ENCODE measurements around the gene MTG2.

The MTG2 gene

DNA sequence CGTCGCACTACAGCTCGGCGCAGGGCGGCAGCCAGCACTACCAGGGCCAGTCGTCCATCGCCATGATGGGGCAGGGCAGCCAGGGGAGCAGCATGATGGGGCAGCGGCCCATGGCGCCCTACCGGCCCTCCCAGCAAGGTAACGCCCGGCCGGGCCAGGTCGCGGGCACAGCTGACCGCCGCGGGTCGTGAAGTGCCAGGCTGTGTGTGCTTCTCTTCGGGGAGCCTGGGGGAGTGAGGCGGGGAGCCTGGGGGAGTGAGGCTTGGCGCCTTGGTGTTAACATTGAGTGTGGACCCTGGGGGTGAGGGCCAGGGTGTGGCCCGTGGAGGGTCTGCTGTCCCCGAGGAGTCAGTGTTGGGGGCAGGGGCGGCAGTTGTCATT lies 19.4 kb upstream of the MTG2 start:
- Histone ChIP-seq H3K27me3 (ENCODE audit: control insufficient read depth, insufficient read depth, low read length) (no peaks in the 10 kb centered on the region), H3K4me3 (ENCODE audit: low read length) (no peak overlapping the region), H3K27ac (ENCODE audit: low read length) (no peak overlapping the region), H3K36me3 (ENCODE audit: control insufficient read depth, insufficient read depth, low read length) (peaks cover 63% of the 10 kb centered on the region), H3K9me3 (ENCODE audit: control insufficient read depth, insufficient read depth, low read length) (no peaks in the 10 kb centered on the region), H3K4me1 (ENCODE audit: control insufficient read depth, insufficient read depth, low read length) (peaks cover 1% of the 10 kb centered on the region; the same call in 1 of the 2 replicates)
- DNase-seq (ENCODE audit: low read depth, low spot score), result no peak
- WGBS (ENCODE audit: insufficient coverage, insufficient read length), result no CpG with 5 or more reads among the region's 25 CpGs

DNA sequence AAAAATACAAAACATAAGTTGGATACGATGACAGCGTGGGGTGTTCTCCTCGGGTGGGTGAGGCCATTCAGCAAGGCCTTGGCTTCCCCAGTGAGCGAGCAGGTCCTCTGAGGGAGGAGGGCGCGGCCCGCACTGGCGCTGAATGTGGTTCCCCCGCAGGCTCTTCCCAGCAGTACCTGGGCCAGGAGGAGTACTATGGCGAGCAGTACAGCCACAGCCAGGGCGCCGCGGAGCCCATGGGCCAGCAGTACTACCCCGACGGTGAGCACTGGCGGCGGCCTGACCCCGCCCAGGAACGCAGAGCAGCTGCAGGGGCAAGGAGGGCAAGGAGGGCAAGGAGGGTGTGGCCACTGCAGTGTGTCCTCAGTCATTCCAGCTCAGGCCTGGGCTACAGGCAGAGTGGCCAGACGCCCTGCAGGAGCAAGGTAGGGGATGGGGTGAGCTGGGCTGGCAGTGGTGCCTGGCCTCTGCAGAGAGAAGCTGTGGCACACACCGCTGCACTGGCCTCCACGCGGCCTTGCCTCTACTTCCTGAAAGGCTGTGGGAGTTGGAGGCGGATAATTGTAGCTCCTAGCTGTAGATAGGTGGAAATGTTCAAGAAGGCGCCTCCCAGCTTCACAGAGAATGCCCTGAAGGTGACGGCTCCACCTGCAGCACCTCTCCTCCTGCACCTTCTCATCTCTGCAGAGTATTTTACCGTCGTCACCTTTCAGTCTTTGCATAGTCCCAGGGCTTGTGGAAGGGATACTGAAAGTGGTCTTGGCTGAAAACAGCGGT lies 18.7 kb upstream of the MTG2 start:
- peaks cover 64% of the 10 kb centered on the region for H3K36me3 ChIP-seq (ENCODE audit: control insufficient read depth, insufficient read depth, low read length)
- peaks cover 1% of the 10 kb centered on the region; the same call in 1 of the 2 replicates for H3K4me1 ChIP-seq (ENCODE audit: control insufficient read depth, insufficient read depth, low read length)
- H3K4me3 ChIP-seq (ENCODE audit: low read length), result no peak overlapping the region
- DNase-seq (ENCODE audit: low read depth, low spot score), result no peak
- no CpG with 5 or more reads among the region's 29 CpGs for WGBS (ENCODE audit: insufficient coverage, insufficient read length)
- H3K9me3 ChIP-seq (ENCODE audit: control insufficient read depth, insufficient read depth, low read length), result no peaks in the 10 kb centered on the region
- H3K27ac ChIP-seq (ENCODE audit: low read length), result no peak overlapping the region
- H3K27me3 ChIP-seq (ENCODE audit: control insufficient read depth, insufficient read depth, low read length), result no peaks in the 10 kb centered on the region

DNA sequence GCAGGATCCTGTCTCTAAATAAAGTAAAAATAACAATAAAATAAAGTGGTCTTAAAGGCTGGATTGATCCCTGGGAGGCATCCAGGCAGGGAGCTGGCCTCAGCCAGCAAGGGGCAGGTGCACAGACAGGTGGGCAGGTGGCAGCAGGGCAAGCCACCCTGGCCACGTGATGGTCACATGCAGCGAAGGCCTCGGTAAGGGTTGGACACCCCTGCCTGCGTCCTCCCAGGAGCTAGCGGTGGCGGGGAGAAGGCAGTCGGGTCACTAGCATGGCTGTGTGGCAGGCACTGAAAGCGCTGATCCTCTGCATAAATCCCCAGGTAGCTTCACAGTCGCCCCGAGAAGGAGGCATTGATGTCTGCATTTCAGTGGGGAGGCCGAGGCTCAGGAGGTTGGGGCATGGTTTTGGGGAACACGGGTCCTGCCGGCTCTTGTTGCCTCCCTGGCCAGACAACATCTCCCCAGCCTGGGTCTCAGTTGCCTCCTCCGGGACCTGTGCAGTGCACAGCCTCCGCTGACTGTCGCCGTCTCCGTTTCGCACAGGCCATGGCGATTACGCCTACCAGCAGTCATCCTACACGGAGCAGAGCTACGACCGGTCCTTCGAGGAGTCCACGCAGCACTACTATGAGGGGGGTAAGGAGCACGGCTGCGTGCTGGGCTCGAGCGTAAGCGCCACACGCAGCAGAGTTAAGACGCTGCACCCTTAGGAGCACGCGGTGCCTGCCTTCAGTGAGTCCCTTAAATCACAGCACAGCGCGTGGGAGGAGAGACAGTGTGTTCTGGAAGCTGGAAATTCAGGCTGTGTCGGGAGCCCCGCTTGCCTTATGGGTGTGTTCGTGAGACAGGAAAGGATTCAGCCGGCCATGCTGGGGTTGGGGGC lies 17.7 kb upstream of the MTG2 start:
- Histone ChIP-seq H3K4me3 (ENCODE audit: low read length) (no peak overlapping the region), H3K27ac (ENCODE audit: low read length) (no peak overlapping the region), H3K27me3 (ENCODE audit: control insufficient read depth, insufficient read depth, low read length) (no peaks in the 10 kb centered on the region), H3K36me3 (ENCODE audit: control insufficient read depth, insufficient read depth, low read length) (peaks cover 64% of the 10 kb centered on the region), H3K9me3 (ENCODE audit: control insufficient read depth, insufficient read depth, low read length) (no peaks in the 10 kb centered on the region), H3K4me1 (ENCODE audit: control insufficient read depth, insufficient read depth, low read length) (peaks cover 1% of the 10 kb centered on the region; the same call in 1 of the 2 replicates)
- no peak for DNase-seq (ENCODE audit: low read depth, low spot score)
- WGBS (ENCODE audit: insufficient coverage, insufficient read length), result no CpG with 5 or more reads among the region's 41 CpGs

- no peak overlapping the region for H3K4me3 ChIP-seq (ENCODE audit: low read length)
- peaks cover 1% of the 10 kb centered on the region; the same call in 1 of the 2 replicates for H3K4me1 ChIP-seq (ENCODE audit: control insufficient read depth, insufficient read depth, low read length)
- no peak overlapping the region for H3K27ac ChIP-seq (ENCODE audit: low read length)
- H3K36me3 ChIP-seq (ENCODE audit: control insufficient read depth, insufficient read depth, low read length), result peaks cover 59% of the 10 kb centered on the region
- no CpG with 5 or more reads among the region's 25 CpGs for WGBS (ENCODE audit: insufficient coverage, insufficient read length)
- H3K9me3 ChIP-seq (ENCODE audit: control insufficient read depth, insufficient read depth, low read length), result no peaks in the 10 kb centered on the region
- DNase-seq (ENCODE audit: low read depth, low spot score), result no peak
- no peaks in the 10 kb centered on the region for H3K27me3 ChIP-seq (ENCODE audit: control insufficient read depth, insufficient read depth, low read length)
Measured at GRCh38 chr20:62165762-62166399, 16.9 kb upstream of the MTG2 start.

- Histone ChIP-seq H3K4me3 (ENCODE audit: low read length) (no peak overlapping the region), H3K27ac (ENCODE audit: low read length) (no peak overlapping the region), H3K4me1 (ENCODE audit: control insufficient read depth, insufficient read depth, low read length) (peaks cover 1% of the 10 kb centered on the region; the same call in 1 of the 2 replicates), H3K36me3 (ENCODE audit: control insufficient read depth, insufficient read depth, low read length) (peaks cover 51% of the 10 kb centered on the region), H3K27me3 (ENCODE audit: control insufficient read depth, insufficient read depth, low read length) (no peaks in the 10 kb centered on the region), H3K9me3 (ENCODE audit: control insufficient read depth, insufficient read depth, low read length) (no peaks in the 10 kb centered on the region)
- no CpG with 5 or more reads among the region's 6 CpGs for WGBS (ENCODE audit: insufficient coverage, insufficient read length)
- no peak for DNase-seq (ENCODE audit: low read depth, low spot score)
Measured at GRCh38 chr20:62167474-62167873, 15.4 kb upstream of the MTG2 start.

DNA sequence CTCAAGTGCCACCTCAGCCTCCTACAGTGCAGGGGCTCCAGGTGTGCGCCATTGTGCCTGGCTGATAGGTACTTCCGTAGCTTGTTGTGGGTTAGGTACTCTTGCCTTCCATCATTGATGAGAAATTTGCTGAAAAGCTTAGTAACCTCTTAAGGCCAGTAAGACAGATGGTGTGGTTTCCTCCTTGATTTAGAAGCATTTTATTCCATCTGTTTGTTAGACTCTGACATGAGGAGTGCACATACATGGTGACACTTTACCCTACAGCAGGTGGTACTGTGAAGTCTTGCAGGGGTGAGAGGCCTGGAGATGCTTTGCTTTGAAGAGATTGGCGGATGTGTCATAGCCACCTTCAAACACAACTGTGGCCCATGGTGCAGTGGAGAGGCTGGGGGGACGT lies 14.8 kb upstream of the MTG2 start:
- no peak overlapping the region for H3K27ac ChIP-seq (ENCODE audit: low read length)
- WGBS (ENCODE audit: insufficient coverage, insufficient read length), result no CpG with 5 or more reads among the region's 4 CpGs
- H3K4me1 ChIP-seq (ENCODE audit: control insufficient read depth, insufficient read depth, low read length), result peaks cover 1% of the 10 kb centered on the region; the same call in 1 of the 2 replicates
- DNase-seq (ENCODE audit: low read depth, low spot score), result no peak
- no peak overlapping the region for H3K4me3 ChIP-seq (ENCODE audit: low read length)
- no peaks in the 10 kb centered on the region for H3K27me3 ChIP-seq (ENCODE audit: control insufficient read depth, insufficient read depth, low read length)
- H3K36me3 ChIP-seq (ENCODE audit: control insufficient read depth, insufficient read depth, low read length), result peaks cover 45% of the 10 kb centered on the region
- no peaks in the 10 kb centered on the region for H3K9me3 ChIP-seq (ENCODE audit: control insufficient read depth, insufficient read depth, low read length)

DNA sequence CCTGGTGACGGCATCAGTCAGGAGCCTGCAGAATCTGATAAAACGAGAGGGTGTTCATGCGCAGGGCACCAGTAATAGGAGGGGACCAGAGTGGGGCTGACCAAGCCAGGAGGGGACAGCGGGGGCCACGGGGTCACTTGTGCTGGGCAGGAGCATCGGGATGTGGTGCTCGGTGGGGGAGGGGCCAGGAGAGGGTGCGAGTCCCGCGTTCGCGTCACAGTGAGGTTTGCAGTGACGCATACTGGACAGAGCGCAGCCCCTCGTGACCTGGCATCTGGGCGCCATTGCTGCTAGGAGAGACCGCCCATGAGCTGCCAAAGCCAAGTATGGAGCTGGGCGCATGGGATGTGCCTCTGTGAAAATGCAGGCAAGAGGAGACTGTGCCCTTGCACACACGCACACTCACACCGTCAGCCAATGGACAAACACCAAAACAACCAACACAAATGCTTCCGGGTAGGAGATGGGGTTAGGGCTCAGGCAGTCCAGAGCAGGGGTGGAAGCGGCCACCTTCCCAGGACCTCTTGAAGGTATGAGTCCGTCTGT lies 13.9 kb upstream of the MTG2 start:
- peaks cover 1% of the 10 kb centered on the region; the same call in 1 of the 2 replicates for H3K4me1 ChIP-seq (ENCODE audit: control insufficient read depth, insufficient read depth, low read length)
- H3K9me3 ChIP-seq (ENCODE audit: control insufficient read depth, insufficient read depth, low read length), result no peaks in the 10 kb centered on the region
- H3K4me3 ChIP-seq (ENCODE audit: low read length), result no peak overlapping the region
- H3K36me3 ChIP-seq (ENCODE audit: control insufficient read depth, insufficient read depth, low read length), result peaks cover 37% of the 10 kb centered on the region
- WGBS (ENCODE audit: insufficient coverage, insufficient read length), result no CpG with 5 or more reads among the region's 23 CpGs
- DNase-seq (ENCODE audit: low read depth, low spot score), result no peak
- no peaks in the 10 kb centered on the region for H3K27me3 ChIP-seq (ENCODE audit: control insufficient read depth, insufficient read depth, low read length)
- H3K27ac ChIP-seq (ENCODE audit: low read length), result no peak overlapping the region

DNA sequence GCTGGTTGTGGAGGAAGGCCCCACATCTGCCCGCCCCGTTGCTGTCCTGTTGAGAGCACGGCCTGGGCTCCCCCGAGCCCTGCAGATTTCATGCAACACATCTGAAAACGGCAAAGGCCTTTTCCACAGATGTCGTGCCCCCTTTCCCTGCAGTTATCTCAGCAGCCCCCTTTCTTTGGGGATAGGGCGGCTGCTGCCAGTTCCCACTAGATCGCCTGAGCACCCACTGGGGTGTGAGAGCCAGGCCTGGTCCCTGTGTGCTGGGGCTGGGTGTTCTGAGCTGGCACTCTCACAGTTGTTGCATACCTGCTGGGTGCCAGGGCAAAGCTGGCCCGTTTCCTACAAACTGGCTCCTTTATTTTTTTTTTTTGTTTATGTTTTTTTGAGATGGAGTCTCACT lies 12.3 kb upstream of the MTG2 start:
- H3K4me3 ChIP-seq (ENCODE audit: low read length), result no peak overlapping the region
- no peaks in the 10 kb centered on the region; the same call in 1 of the 2 replicates for H3K4me1 ChIP-seq (ENCODE audit: control insufficient read depth, insufficient read depth, low read length)
- H3K27me3 ChIP-seq (ENCODE audit: control insufficient read depth, insufficient read depth, low read length), result no peaks in the 10 kb centered on the region
- WGBS (ENCODE audit: insufficient coverage, insufficient read length), result no CpG with 5 or more reads among the region's 9 CpGs
- no peak overlapping the region for H3K27ac ChIP-seq (ENCODE audit: low read length)
- H3K36me3 ChIP-seq (ENCODE audit: control insufficient read depth, insufficient read depth, low read length), result peaks cover 22% of the 10 kb centered on the region
- DNase-seq (ENCODE audit: low read depth, low spot score), result no peak
- no peaks in the 10 kb centered on the region for H3K9me3 ChIP-seq (ENCODE audit: control insufficient read depth, insufficient read depth, low read length)

GRCh38 chr20:62171245-62171644 lies 11.6 kb upstream of the MTG2 start:
- no peak for DNase-seq (ENCODE audit: low read depth, low spot score)
- Histone ChIP-seq H3K9me3 (ENCODE audit: control insufficient read depth, insufficient read depth, low read length) (no peaks in the 10 kb centered on the region), H3K36me3 (ENCODE audit: control insufficient read depth, insufficient read depth, low read length) (peaks cover 15% of the 10 kb centered on the region), H3K27ac (ENCODE audit: low read length) (no peak overlapping the region), H3K27me3 (ENCODE audit: control insufficient read depth, insufficient read depth, low read length) (no peaks in the 10 kb centered on the region), H3K4me3 (ENCODE audit: low read length) (no peak overlapping the region), H3K4me1 (ENCODE audit: control insufficient read depth, insufficient read depth, low read length) (no peaks in the 10 kb centered on the region; the same call in 1 of the 2 replicates)
- whole genome bisulfite sequencing (ENCODE audit: insufficient coverage, insufficient read length), result no CpG with 5 or more reads among the region's 8 CpGs

- Histone ChIP-seq H3K9me3 (ENCODE audit: control insufficient read depth, insufficient read depth, low read length) (no peaks in the 10 kb centered on the region), H3K4me3 (ENCODE audit: low read length) (no peak overlapping the region), H3K36me3 (ENCODE audit: control insufficient read depth, insufficient read depth, low read length) (peaks cover 12% of the 10 kb centered on the region), H3K4me1 (ENCODE audit: control insufficient read depth, insufficient read depth, low read length) (no peaks in the 10 kb centered on the region; the same call in 1 of the 2 replicates), H3K27ac (ENCODE audit: low read length) (no peak overlapping the region), H3K27me3 (ENCODE audit: control insufficient read depth, insufficient read depth, low read length) (no peaks in the 10 kb centered on the region)
- no peak for DNase-seq (ENCODE audit: low read depth, low spot score)
- no CpG with 5 or more reads among the region's 18 CpGs for WGBS (ENCODE audit: insufficient coverage, insufficient read length)
Measured at GRCh38 chr20:62172666-62173065, 10.2 kb upstream of the MTG2 start.

Measured in iPS DF 6.9 (cell line).